Small intestine (tissue), 7 donors: ENCODE results near the gene ELAVL3. TPM values are rescaled to one million over a fixed set of nuclear protein-coding genes. Genes with fewer than 3 reads are reported as not detected.
"Not testable (repeated sequence)": the region's sequence is repeated elsewhere in the genome, so short reads cannot be mapped to it uniquely, and the experiment has no call there.

Experiments
- DNase-seq, 2 donors: peaks; one replicate each; pipeline versions ENCODE4 v3.0.0 to v3.0.0-alpha.2; 2013
- FAIRE-seq: peaks from 2 replicates; lab custom pipeline; 2012; peaks lifted over from hg19 to GRCh38; lab: Jason Lieb, UNC
- H3K27ac ChIP-seq, 3 donors: one replicate each; pipeline ENCODE4 v1.5.1; 2013; ENCODE audit warnings: low read length in 2 of 3, mild to moderate bottlenecking in 2 of 3, control low read depth in 1 of 3, inconsistent platforms in 1 of 3, low read depth in 1 of 3, moderate library complexity in 1 of 3
- H3K27me3 ChIP-seq, 3 donors: one replicate each; pipeline ENCODE4 v1.6.1; 2013; ENCODE audit warnings: low read length in 3 of 3, inconsistent platforms in 1 of 3; ENCODE audit not compliant: control insufficient read depth in 3 of 3, insufficient read depth in 3 of 3
- H3K36me3 ChIP-seq, 3 donors: one replicate each; pipeline ENCODE4 v1.6.1; 2013; ENCODE audit warnings: low read length in 3 of 3, inconsistent platforms in 1 of 3, low read depth in 1 of 3, mild to moderate bottlenecking in 1 of 3, moderate library complexity in 1 of 3; ENCODE audit not compliant: control insufficient read depth in 3 of 3, insufficient read depth in 2 of 3
- H3K4me1 ChIP-seq, 3 donors: one replicate each; pipeline ENCODE4 v1.6.1; 2013; ENCODE audit warnings: low read length in 2 of 3, inconsistent platforms in 1 of 3, low read depth in 1 of 3, mild to moderate bottlenecking in 1 of 3, moderate library complexity in 1 of 3; ENCODE audit not compliant: control insufficient read depth in 3 of 3, insufficient read depth in 2 of 3
- H3K4me3 ChIP-seq, 3 donors: one replicate each; pipeline ENCODE4 v1.5.1; 2013; ENCODE audit warnings: low read length in 3 of 3, control low read depth in 1 of 3, inconsistent platforms in 1 of 3, low read depth in 1 of 3, mild to moderate bottlenecking in 1 of 3, moderate library complexity in 1 of 3
- H3K9me3 ChIP-seq, 2 donors: one replicate each; pipeline ENCODE4 v1.6.1; 2013; ENCODE audit warnings: low read depth in 1 of 2, low read length in 1 of 2; ENCODE audit not compliant: control insufficient read depth in 2 of 2, insufficient read depth in 1 of 2
- WGBS, 3 donors: extraction: QIAGEN DNeasy Blood & Tissue Kit; methylation state at CpG; one replicate each; pipeline ENCODE4 v1.1.7; 2013; 5-methylcytosine and 5-hydroxymethylcytosine counted together
- polyA plus RNA-seq, 4 donors: library from polyadenylated mRNA; stranded (reverse) in 3 of 4; unstranded in 1 of 4; fragments of 200-250 nt in 3 of 4; fragments of 120-200 nt in 1 of 4; gene quantifications; one replicate each; pipeline versions ENCODE4 v1.2.1 to v1.2.3, GENCODE V29; 2013
- donor health status: healthy with polysubstance abuse.
- donor health status: control.
- donor health status: control.
- donor health status: Bipolar disorder and iron deficiency.
- donor health status: healthy.

ELAVL3 gene
- polyA plus RNA-seq, 4 donors, result 0.30 to 2.1 (median 0.63) TPM

DNA sequence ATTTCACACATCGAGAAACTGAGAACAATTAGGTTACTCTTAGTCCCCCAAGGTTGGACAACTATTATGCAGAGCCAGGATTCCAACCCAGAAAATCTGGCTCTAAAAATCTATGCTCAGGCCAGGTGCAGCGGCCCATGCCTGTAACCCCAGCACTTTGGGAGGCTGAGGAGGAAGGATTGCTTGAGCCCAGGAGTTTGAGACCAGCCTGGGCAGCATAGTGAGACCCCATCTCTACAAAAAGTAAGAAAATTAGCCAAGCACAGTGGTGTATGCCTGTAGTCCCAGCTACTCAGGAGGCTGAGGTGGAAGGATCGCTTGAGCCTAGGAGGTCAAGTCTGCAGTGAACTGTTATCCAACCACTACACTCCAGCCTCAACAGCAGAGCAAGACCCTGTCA, 47.3 kb downstream of the ELAVL3 start:
- not testable (repeated sequence) for H3K27ac ChIP-seq, DNase-seq

GRCh38 chr19:11426656-11427055, 54.2 kb downstream of the ELAVL3 start:
- 85 to 94% (median 93%) methylated on average over 16 to 19 of the region's 19 CpGs for WGBS, 3 donors
- no peak for DNase-seq
- H3K36me3 ChIP-seq, result no peaks in the 10 kb centered on the region
- no peak overlapping the region for H3K4me3 ChIP-seq
- H3K27me3 ChIP-seq, result peaks cover 3 to 27% (median 6%) of the 10 kb centered on the region in 3 donors
- H3K9me3 ChIP-seq, result peaks cover 0 to 3% of the 10 kb centered on the region in 2 donors
- no peak for FAIRE-seq
- H3K27ac ChIP-seq, result no peak overlapping the region
- H3K4me1 ChIP-seq, result peaks cover 0 to 12% (median 0%) of the 10 kb centered on the region in 3 donors

More for the DNA sequence above, 47.3 kb downstream of the ELAVL3 start:
- not testable (repeated sequence) for H3K27me3 ChIP-seq, FAIRE-seq, H3K4me3 ChIP-seq, H3K9me3 ChIP-seq
- H3K4me1 ChIP-seq, result peaks cover 0 to 13% (median 0%) of the 10 kb centered on the region in 3 donors
- H3K36me3 ChIP-seq, result peaks cover 0 to 25% (median 5%) of the 10 kb centered on the region in 3 donors
- WGBS, 3 donors, result 93 to 97% (median 94%) methylated on average over 3 of the region's 3 CpGs

DNA sequence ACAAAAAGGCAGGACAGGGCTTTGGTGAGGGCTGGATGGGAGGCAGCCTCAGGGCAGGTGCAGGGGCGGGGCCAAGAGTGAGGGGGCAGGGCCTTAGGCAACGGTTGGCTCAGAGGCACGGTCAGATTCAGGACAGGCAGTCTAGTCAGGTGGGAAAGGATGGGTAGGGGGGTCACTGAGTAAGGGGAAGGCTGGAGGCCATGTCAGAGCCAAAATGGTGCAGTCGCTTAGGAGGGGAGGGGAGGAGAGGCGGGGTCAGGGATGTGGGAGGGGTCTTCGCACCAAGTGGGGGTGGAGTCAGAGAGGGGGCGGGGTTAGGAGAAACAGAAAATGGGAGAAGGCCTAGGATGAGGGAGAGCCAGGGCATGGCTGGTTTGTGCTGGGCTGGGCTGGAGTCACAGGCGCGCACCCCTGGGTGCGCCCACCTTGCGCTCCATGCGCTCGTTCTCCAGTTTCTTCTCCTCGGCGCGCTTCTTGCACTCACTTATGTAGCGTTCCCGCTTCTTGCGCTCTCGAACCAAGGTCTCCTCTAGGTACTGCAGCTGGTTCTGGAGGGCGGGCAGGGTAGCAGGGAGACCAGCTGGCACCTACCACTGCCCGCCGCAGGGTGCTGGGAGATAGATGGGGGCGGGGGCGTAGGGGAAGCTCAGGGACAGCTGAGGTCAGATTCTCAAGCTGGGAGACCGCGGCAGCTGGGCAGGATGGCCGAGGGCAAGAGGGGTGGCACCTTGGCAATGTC, 55.0 kb downstream of the ELAVL3 start:
- WGBS, 3 donors, result 87 to 92% (median 90%) methylated on average over 24 to 28 of the region's 28 CpGs
- peaks cover 0 to 4% of the 10 kb centered on the region in 2 donors for H3K9me3 ChIP-seq
- H3K4me1 ChIP-seq, result peaks cover 0 to 20% (median 0%) of the 10 kb centered on the region in 3 donors
- FAIRE-seq (no peak), DNase-seq (no peak)
- H3K4me3 ChIP-seq, result no peak overlapping the region
- H3K27me3 ChIP-seq, result peaks cover 3 to 34% (median 7%) of the 10 kb centered on the region in 3 donors
- H3K36me3 ChIP-seq, result no peaks in the 10 kb centered on the region
- no peak overlapping the region for H3K27ac ChIP-seq

GRCh38 chr19:11423791-11424181, 57.1 kb downstream of the ELAVL3 start:
- peaks cover 0 to 4% of the 10 kb centered on the region in 2 donors for H3K9me3 ChIP-seq
- FAIRE-seq, result no peak
- 8 to 14% (median 12%) methylated on average over 19 to 22 of the region's 22 CpGs for WGBS, 3 donors
- DNase-seq, result no peak
- no peak overlapping the region for H3K27ac ChIP-seq
- H3K36me3 ChIP-seq, result no peaks in the 10 kb centered on the region
- H3K27me3 ChIP-seq, result peaks cover 6 to 55% (median 16%) of the 10 kb centered on the region in 3 donors
- H3K4me3 ChIP-seq, result no peak overlapping the region
- H3K4me1 ChIP-seq, result peaks cover 0 to 31% (median 0%) of the 10 kb centered on the region in 3 donors

- Histone ChIP-seq H3K27ac (no peak overlapping the region), H3K4me1 (peaks cover 0 to 33% (median 0%) of the 10 kb centered on the region in 3 donors), H3K9me3 (peaks cover 0 to 4% of the 10 kb centered on the region in 2 donors), H3K36me3 (no peaks in the 10 kb centered on the region), H3K27me3 (peaks cover 6 to 60% (median 18%) of the 10 kb centered on the region in 3 donors), H3K4me3 (no peak overlapping the region)
- WGBS, 3 donors, result 37 to 41% (median 37%) methylated on average over 27 of the region's 27 CpGs
- FAIRE-seq (no peak), DNase-seq (no peak)
Measured at GRCh38 chr19:11423164-11423790, 57.6 kb downstream of the ELAVL3 start.

GRCh38 chr19:11422163-11423065, 58.4 kb downstream of the ELAVL3 start:
- Histone ChIP-seq H3K27me3 (peaks cover 6 to 68% (median 18%) of the 10 kb centered on the region in 3 donors), H3K4me3 (peak overlapping the region in 2 of 3 donors; percentile 15 to 34), H3K36me3 (no peaks in the 10 kb centered on the region), H3K9me3 (peaks cover 0 to 4% of the 10 kb centered on the region in 2 donors), H3K27ac (no peak overlapping the region), H3K4me1 (peaks cover 0 to 33% (median 0%) of the 10 kb centered on the region in 3 donors)
- FAIRE-seq, result no peak
- peak; percentile 59 to 66 for DNase-seq
- WGBS, 3 donors, result 3 to 6% (median 4%) methylated on average over 46 to 56 of the region's 56 CpGs

- Histone ChIP-seq H3K27me3 (peaks cover 6 to 77% (median 18%) of the 10 kb centered on the region in 3 donors), H3K36me3 (no peaks in the 10 kb centered on the region), H3K4me1 (peaks cover 0 to 33% (median 0%) of the 10 kb centered on the region in 3 donors), H3K27ac (no peak overlapping the region), H3K4me3 (peak overlapping the region in 1 of 3 donors; percentile 34), H3K9me3 (peaks cover 0 to 4% of the 10 kb centered on the region in 2 donors)
- WGBS, 3 donors, result 11 to 14% (median 12%) methylated on average over 36 of the region's 36 CpGs
- FAIRE-seq (no peak), DNase-seq (peak in 1 of 2 donors; percentile 22)
Measured at GRCh38 chr19:11421371-11422098, 59.3 kb downstream of the ELAVL3 start.
